Vagina (tissue), 2 donors: Measurements from ENCODE around the gene PIK3C2B. TPM values are rescaled to one million over a fixed set of nuclear protein-coding genes. Genes with fewer than 3 reads are reported as not detected.

Experiments used
- DNase-seq, 2 donors: peaks; one replicate each; pipeline ENCODE4 v3.0.0-alpha.2; 2017; ENCODE audit errors: extremely low spot score in 2 of 2
- H3K27ac ChIP-seq: fragments of 200-600 bp; sonication (generic); one replicate; pipeline ENCODE4 v1.5.1; 2019
- H3K27me3 ChIP-seq: fragments of 200-600 bp; sonication (generic); one replicate; pipeline ENCODE4 v1.5.1; 2019
- H3K36me3 ChIP-seq, 2 donors: fragments of 200-600 bp; sonication (generic); one replicate each; pipeline ENCODE4 v1.5.1; 2017 to 2019
- H3K4me1 ChIP-seq: fragments of 200-600 bp; sonication (generic); one replicate; pipeline ENCODE4 v1.5.1; 2019
- H3K4me3 ChIP-seq, 2 donors: fragments of 200-600 bp; sonication (generic); 1 replicate in 1 of 2; 2 replicates in 1 of 2; pipeline ENCODE4 v1.5.1; 2016 to 2019
- H3K9me3 ChIP-seq: fragments of 200-600 bp; sonication (generic); one replicate; pipeline ENCODE4 v1.5.1; 2019
- CTCF ChIP-seq, 3 experiments: fragments of 450-650 bp in 2 of 3; fragments of 200-600 bp in 1 of 3; sonication (generic) in 1 of 3; IDR thresholded peaks; one replicate each; pipeline ENCODE4 v1.5.1; 2017 to 2019; ENCODE audit warnings: antibody characterized with exemption in 3 of 3, mild to moderate bottlenecking in 2 of 3, moderate library complexity in 2 of 3
- POLR2A ChIP-seq, 2 donors: fragments of 450-650 bp; IDR thresholded peaks; one replicate each; pipeline ENCODE4 v1.6.1; 2017; ENCODE audit warnings: antibody characterized with exemption in 2 of 2, mild to moderate bottlenecking in 2 of 2, moderate library complexity in 2 of 2
- POLR2AphosphoS5 ChIP-seq, 2 donors: sonication (generic); formaldehyde crosslinking; IDR thresholded peaks; one replicate each; pipeline ENCODE4 v1.9.0; 2017; ENCODE audit warnings: antibody characterized with exemption in 2 of 2, mild to moderate bottlenecking in 2 of 2, low read depth in 1 of 2; ENCODE audit not compliant: insufficient read depth in 1 of 2
- intact Hi-C: fragments of 100-400 bp; cut with DNase I; formaldehyde crosslinking; loops from one replicate; pipeline ENCODE4 v1.15.1; 2023
- total RNA-seq: library from RNA; depleted of rRNA; stranded (reverse); fragments of >200 nt; gene quantifications from one replicate; pipeline ENCODE4 v1.2.3, GENCODE V29; 2016

Gene PIK3C2B
- total RNA-seq, 1 donor from 2014 or later, result 52.1 TPM

- Histone ChIP-seq H3K9me3 (no peaks in the 10 kb centered on the region), H3K36me3 (peaks cover 0 to 16% of the 10 kb centered on the region in 2 donors), H3K4me1 (peaks cover 19% of the 10 kb centered on the region), H3K27ac (no peak overlapping the region), H3K27me3 (no peaks in the 10 kb centered on the region), H3K4me3 (no peak overlapping the region)
- TF ChIP-seq CTCF (IDR thresholded peaks at IDR 0.05), result no peak
- no peak for TF ChIP-seq POLR2AphosphoS5 (IDR thresholded peaks at IDR 0.05; ENCODE audit: insufficient read depth in 1 of 2, low read depth in 1 of 2)
- TF ChIP-seq POLR2A (IDR thresholded peaks at IDR 0.05), result no peak
- intact Hi-C loops, result no loop called here
- DNase-seq, result no peak
These were observed 34.9 kb downstream of the PIK3C2B start for GRCh38 chr1:204459706-204460105.

- no peaks in the 10 kb centered on the region for H3K27me3 ChIP-seq
- H3K4me1 ChIP-seq, result peaks cover under 1% of the 10 kb centered on the region
- H3K36me3 ChIP-seq, result peaks cover 0 to 16% of the 10 kb centered on the region in 2 donors
- no peak overlapping the region for H3K4me3 ChIP-seq
- no peak overlapping the region for H3K27ac ChIP-seq
- no peak for DNase-seq
- no peaks in the 10 kb centered on the region for H3K9me3 ChIP-seq
- intact Hi-C loops, result no loop called here
- TF ChIP-seq CTCF (IDR thresholded peaks at IDR 0.05), result no peak
These were observed 36.9 kb downstream of the PIK3C2B start for GRCh38 chr1:204457666-204458065.

GRCh38 chr1:204456826-204457442 is 37.7 kb downstream of the PIK3C2B start:
- intact Hi-C loops, result no loop called here
- Histone ChIP-seq H3K27ac (no peak overlapping the region), H3K4me1 (no peaks in the 10 kb centered on the region), H3K4me3 (no peak overlapping the region), H3K9me3 (no peaks in the 10 kb centered on the region), H3K36me3 (peaks cover 0 to 16% of the 10 kb centered on the region in 2 donors), H3K27me3 (no peaks in the 10 kb centered on the region)
- DNase-seq, result no peak
- no peak for TF ChIP-seq POLR2A (IDR thresholded peaks at IDR 0.05)
- TF ChIP-seq POLR2AphosphoS5 (IDR thresholded peaks at IDR 0.05; ENCODE audit: insufficient read depth in 1 of 2, low read depth in 1 of 2), result no peak

GRCh38 chr1:204455831-204456145 is 38.8 kb downstream of the PIK3C2B start:
- peaks cover 8% of the 10 kb centered on the region for H3K4me1 ChIP-seq
- no peak for TF ChIP-seq POLR2AphosphoS5 (IDR thresholded peaks at IDR 0.05; ENCODE audit: insufficient read depth in 1 of 2, low read depth in 1 of 2)
- no peak for TF ChIP-seq CTCF (IDR thresholded peaks at IDR 0.05)
- no peak for TF ChIP-seq POLR2A (IDR thresholded peaks at IDR 0.05)
- no peaks in the 10 kb centered on the region for H3K9me3 ChIP-seq
- H3K4me3 ChIP-seq, result no peak overlapping the region
- H3K27me3 ChIP-seq, result no peaks in the 10 kb centered on the region
- no peak overlapping the region for H3K27ac ChIP-seq
- DNase-seq, result no peak
- intact Hi-C loops, result no loop called here
- peaks cover 0 to 16% of the 10 kb centered on the region in 2 donors for H3K36me3 ChIP-seq

GRCh38 chr1:204455063-204455830 is 39.4 kb downstream of the PIK3C2B start:
- intact Hi-C loops, result no loop called here
- Histone ChIP-seq H3K9me3 (no peaks in the 10 kb centered on the region), H3K27me3 (no peaks in the 10 kb centered on the region), H3K36me3 (peaks cover 0 to 16% of the 10 kb centered on the region in 2 donors), H3K4me1 (peaks cover 13% of the 10 kb centered on the region), H3K4me3 (no peak overlapping the region), H3K27ac (no peak overlapping the region)
- TF ChIP-seq POLR2AphosphoS5 (IDR thresholded peaks at IDR 0.05; ENCODE audit: insufficient read depth in 1 of 2, low read depth in 1 of 2) (no peak), POLR2A (IDR thresholded peaks at IDR 0.05) (no peak), CTCF (IDR thresholded peaks at IDR 0.05) (no peak)
- DNase-seq, result no peak
